D341Med (cell line): ENCODE measurements around the gene TXLNA.

ENCODE experiments used
- DNase-seq: peaks from one replicate; pipeline ENCODE4 v3.0.0; 2012; ENCODE audit warnings: low spot score

The TXLNA gene

DNA sequence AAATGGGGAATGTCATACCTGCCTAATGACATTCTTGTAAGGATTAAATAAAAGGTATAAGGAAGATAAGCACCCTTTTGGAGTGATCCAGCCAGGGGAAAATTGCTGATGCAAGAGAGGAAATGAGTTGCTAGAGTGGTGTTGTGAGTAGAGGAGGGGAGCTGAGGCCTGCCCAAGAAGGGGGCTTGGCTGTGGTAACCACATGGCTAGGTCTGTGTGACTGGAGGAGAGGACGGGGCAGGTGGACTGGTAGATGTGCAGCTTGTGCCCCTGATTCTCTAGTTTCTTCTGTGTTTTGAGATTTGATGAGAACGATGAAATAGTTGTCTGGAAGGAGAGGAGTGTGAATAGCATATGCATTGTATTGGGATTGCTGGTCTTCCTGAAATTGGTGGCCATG is 6.6 kb downstream of the TXLNA start:
- DNase-seq, result no peak

DNA sequence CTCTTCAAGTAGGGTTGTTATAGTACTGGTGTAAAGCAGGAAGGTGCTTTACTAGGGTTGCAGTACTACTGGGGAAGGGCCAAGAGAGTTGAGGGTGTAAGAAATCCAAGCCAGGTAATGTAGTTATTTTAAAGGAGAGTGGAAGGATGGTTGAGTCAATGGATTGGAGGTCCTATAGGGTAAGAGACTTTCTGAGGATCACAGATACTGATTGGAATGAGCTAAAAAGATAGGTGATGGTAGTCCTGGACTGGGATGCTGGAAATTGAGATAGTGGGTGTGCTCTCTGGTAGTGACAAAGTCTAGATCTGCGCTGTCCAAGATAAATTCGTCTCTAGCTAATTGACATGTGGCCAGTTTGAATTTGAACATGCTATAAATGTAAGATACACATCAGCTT is 7.0 kb downstream of the TXLNA start:
- DNase-seq, result no peak

GRCh38 chr1:32187850-32188249 is 8.4 kb downstream of the TXLNA start:
- no peak for DNase-seq

DNA sequence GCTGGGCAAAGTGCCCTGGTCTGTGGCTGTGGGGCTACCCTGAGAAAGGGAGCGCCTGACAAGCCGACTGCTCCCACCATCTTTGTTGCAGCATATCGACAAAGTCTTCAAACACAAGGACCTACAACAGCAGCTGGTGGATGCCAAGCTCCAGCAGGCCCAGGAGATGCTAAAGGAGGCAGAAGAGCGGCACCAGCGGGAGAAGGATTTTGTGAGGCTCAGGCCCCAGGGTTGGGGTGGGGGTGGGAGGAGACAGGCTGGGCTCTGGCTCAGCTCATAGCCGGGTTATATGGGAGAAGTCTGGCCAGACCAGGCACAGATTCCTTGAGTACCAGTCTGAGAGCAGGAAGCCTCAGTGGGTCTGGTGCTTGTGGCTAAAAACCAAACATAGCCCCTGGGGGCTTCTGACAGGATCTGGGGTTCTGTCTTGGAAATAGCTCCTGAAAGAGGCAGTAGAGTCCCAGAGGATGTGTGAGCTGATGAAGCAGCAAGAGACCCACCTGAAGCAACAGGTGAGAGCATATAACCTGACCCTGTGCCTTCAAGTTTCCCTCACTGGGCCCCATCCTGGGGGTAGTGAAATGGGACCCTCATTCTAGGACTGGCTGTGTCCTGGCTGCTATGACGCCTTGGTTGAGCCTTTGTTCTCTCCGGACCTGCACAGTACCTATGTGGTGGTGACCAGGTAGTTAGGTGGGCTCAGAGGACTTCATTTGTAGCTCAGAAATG is 12.9 kb downstream of the TXLNA start:
- DNase-seq, result no peak

GRCh38 chr1:32194984-32195383 is 15.5 kb downstream of the TXLNA start:
- DNase-seq, result no peak

DNA sequence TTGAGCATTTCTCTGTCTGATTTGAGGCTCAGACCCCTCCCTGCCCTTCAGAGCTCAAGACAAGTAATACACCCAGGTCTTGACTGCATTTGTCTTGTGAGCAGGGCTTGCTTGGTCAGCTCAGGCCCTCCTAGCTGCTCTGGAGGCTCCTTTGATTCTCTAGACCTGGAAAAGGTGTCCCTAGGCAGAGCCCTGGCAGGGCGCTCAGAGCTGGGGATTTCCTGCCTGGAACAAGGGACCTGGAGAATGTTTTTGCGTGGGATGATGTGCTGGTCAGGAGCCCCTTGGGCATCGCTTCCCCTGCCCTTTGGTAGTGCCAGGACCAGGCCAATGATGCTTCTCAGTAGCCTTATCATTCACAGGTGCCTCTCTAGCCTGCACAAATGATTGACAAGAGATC is 16.1 kb downstream of the TXLNA start:
- no peak for DNase-seq

DNA sequence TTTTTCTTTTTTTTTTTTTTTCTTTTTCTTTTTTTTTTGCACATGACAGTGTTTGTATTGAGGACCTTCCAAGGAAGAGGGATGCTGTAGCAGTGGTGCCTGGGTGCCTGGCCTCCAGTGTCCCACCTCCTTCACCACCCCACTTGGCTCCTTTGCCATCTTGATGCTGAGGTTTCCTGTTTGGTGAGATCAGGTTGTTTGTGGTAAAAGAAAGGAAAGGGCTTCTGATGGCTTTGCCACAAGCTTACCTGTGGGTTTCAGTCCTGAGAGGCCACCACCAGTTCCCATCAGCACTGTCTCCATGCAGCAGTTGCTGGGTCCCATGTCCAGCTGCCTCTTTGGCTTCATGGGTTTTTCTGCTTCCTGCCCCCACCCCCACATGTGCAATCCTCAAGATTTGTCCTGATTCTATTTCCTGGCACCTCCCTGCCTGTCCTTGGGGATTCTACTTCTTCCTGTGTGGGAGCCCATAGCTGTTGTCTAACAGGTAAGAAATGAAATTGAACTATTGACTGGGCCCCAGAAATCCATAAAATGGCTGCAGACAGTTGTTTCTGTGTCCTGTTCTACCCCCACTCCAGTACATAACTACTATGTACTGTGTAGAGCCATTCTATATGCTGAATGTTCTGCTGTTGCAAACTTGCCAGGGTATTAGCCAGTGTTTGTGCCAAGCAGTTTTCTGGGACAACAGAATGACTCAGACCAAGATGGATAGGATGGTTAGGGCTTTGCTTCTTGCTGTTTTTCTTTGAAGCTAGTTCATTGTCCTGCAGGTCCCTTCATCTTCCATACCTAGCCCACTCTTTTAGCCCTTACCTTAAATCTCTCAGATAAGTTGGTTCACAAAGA is 16.7 kb downstream of the TXLNA start:
- no peak for DNase-seq

GRCh38 chr1:32197074-32197473 is 17.6 kb downstream of the TXLNA start:
- no peak for DNase-seq

GRCh38 chr1:32197837-32198236 is 18.4 kb downstream of the TXLNA start:
- no peak for DNase-seq

- DNase-seq, result no peak
Measured at GRCh38 chr1:32198237-32199042, 19.0 kb downstream of the TXLNA start.

DNA sequence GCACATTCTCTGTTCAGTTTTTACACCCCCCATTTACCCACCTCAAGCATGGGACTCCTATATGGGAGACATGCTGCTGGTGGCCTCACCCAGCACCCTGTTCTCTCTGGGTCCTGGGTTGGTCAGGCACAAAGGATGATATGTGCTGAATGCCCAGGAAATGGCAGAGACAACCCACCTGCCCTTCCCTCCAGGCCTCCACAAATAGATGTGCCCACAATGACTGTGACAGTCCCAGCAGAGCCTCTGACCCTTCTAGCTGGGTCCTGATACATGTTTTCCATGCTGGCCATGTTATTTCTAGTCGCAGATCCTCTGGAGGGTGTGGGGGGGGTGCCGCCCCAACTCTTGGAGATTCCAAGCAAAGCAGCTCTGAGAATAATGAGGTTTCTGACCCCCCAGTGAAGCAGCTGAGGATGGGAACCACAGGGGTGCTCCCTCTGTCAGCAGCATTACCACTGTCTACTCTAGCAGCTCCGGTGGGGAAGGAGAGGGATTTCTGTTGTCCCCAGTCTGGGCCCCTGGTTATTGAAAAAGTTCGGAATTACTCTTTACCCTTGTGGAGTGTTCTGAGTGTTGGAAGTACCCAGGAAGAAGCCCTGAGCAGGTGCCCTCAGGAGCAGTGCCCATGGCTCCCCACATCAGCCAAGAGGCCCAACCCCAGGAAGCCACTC is 19.7 kb downstream of the TXLNA start:
- no peak for DNase-seq

GRCh38 chr1:32199717-32200072 is 20.2 kb downstream of the TXLNA start:
- DNase-seq, result no peak

DNA sequence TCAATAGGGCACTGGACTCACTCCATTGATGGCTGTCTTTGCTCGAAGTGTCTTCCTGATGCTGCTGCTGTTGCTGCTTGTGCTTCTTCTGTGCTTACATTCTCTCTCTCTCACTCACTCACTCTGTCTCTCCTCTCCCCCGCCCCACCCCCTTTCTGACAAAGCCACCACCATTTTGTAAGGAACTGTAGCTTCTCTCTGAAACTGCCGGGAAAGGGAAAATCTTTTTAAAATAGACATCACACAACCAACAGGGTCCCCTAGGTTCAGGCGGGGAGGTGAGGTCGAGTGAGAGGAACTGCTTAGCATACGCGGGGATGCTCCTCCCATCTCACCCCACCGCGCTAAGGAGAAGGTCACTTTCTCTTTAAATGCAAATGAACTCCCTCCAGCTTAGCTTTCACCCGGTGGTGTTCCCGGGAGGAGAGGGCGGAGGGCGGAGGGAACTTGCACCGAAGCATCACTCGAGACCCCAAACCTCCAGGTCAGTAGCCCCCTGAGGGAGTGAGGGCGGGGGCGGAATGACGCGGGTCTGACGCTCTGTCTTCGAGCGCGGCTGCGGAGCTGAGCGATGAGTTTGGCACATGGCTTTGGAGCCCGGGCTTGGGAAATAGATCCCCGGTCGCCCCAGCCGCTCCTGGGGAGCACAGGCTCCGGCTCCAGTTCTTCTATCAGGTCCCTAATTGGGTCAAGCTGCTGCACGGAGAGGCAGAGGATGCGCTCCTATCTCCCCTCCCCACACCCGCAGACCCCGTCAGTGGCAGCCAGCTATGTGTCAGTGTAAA is 20.9 kb downstream of the TXLNA start, which contains the start of gene CCDC28B:
Gene CCDC28B, plus strand, starts transcription at position 370 of the 785 bp plus-strand sequence. CDS start 1,341 bp downstream, outside the sequence.
- peak; percentile 76 for DNase-seq

DNA sequence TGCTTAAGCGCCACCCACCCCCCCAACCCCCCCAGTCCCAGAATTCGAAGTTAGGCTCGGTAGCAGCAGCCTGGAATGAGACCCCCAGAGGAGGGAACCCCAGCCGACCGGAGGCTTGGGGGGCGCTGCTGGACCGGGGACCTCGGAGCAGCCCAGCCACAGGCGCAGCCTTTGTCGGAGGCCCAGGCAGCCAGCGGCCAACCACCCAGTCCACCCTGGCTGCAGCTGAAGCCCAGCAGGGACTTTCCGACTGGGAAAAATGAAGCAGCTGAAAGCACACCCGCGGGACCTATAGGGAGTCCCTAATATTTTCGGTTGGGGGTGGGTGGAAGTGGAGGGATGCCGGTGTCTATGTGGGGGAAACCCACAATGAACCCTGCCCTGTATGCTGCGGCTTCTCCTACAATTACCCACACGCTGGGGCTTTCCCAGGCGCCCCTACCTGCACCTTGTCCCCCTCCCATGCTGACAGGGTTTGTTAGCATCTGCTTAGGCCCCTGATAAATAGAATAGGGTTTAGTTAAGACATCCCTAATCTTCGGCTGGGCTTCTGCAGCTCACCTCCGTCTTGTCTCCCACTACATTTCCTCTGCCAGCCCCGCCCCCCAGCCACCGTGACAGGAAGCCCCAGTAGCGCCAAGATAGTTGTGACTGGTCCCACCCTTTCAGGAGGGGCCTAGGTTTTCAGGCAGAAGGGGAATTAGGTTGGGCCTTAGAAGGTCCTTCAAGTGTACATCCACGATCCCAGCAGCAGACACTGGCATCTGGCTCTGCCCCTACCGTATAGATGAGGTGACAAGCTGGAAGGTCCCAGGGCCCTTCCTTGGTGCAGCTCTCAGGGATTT is 21.8 kb downstream of the TXLNA start:
- peak; percentile 63 for DNase-seq

- DNase-seq, result no peak
Measured at GRCh38 chr1:32204943-32205361, 25.5 kb downstream of the TXLNA start.

GRCh38 chr1:32205401-32206370 is 26.2 kb downstream of the TXLNA start, which contains the start of gene IQCC:
Gene IQCC, plus strand, starts transcription at chr1:32205671. Its CDS starts 11 bp downstream, at chr1:32205682.
- peak; percentile 93 for DNase-seq

DNA sequence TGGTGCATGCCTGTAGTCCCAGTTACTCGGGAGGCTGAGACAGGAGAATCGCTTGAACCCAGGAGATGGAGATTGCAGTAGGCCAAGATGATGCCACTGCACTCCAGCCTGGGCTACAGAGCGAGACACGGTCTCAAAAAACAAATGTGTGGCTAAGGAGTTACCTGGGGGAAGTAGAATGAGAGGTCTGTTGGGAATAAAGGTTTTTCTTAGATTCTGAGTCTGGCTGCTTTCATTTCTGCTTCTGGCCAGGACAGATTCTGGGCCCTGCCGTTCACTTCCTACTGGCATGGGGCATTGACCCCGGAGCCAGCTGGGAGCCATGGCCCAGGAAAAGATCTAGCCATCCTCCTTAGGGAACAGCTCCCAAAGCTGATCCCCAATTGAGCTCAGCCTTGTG is 29.0 kb downstream of the TXLNA start:
- DNase-seq, result no peak

- peak; percentile 78 for DNase-seq
Measured at GRCh38 chr1:32208891-32209328, 29.4 kb downstream of the TXLNA start, which contains the start of gene DCDC2B. Gene DCDC2B, plus strand, starts transcription at chr1:32209089. Its CDS starts 5 bp downstream, at chr1:32209094.
